GM12892 (cell line): ENCODE measurements around the gene FGA.

Source experiments
- DNase-seq: peaks from one replicate; pipeline ENCODE4 v3.0.0; 2011; ENCODE audit not compliant: insufficient read length
- FAIRE-seq: peaks from 2 replicates; lab custom pipeline; 2011; peaks lifted over from hg19 to GRCh38; lab: Jason Lieb, UNC
- POLR2A ChIP-seq: IDR thresholded peaks from 2 replicates; pipeline ENCODE4 v1.6.1; 2011; ENCODE audit warnings: low read depth, low read length, control low read depth
- POLR2AphosphoS5 ChIP-seq: IDR thresholded peaks from 2 replicates; pipeline ENCODE4 v1.6.1; 2011; ENCODE audit warnings: low read depth, low read length, control low read depth
- TAF1 ChIP-seq: IDR thresholded peaks from 2 replicates; pipeline ENCODE4 v1.6.1; 2011; ENCODE audit warnings: low read depth, mild to moderate bottlenecking, control low read depth, low read length, borderline replicate concordance

Gene FGA

GRCh38 chr4:154585369-154586018 is 5.0 kb downstream of the FGA start:
- DNase-seq = no peak
- FAIRE-seq = no peak
- TF ChIP-seq POLR2AphosphoS5 (no peak), POLR2A (no peak), TAF1 (no peak)

- DNase-seq (no peak), FAIRE-seq (no peak)
- TF ChIP-seq POLR2A (no peak), TAF1 (no peak), POLR2AphosphoS5 (no peak)
Observed at GRCh38 chr4:154584259-154584658, 6.3 kb downstream of the FGA start.

- TF ChIP-seq TAF1 (no peak), POLR2AphosphoS5 (no peak), POLR2A (no peak)
- no peak for DNase-seq
- no peak for FAIRE-seq
Observed at GRCh38 chr4:154583677-154584076, 6.9 kb downstream of the FGA start.

GRCh38 chr4:154583230-154583629 is 7.3 kb downstream of the FGA start:
- TF ChIP-seq POLR2AphosphoS5 = no peak
- no peak for TF ChIP-seq TAF1
- no peak for TF ChIP-seq POLR2A
- FAIRE-seq (no peak), DNase-seq (no peak)

GRCh38 chr4:154582723-154583122 is 7.8 kb downstream of the FGA start:
- DNase-seq (no peak), FAIRE-seq (no peak)
- no peak for TF ChIP-seq POLR2A
- TF ChIP-seq POLR2AphosphoS5 = no peak
- TF ChIP-seq TAF1 = no peak

- TF ChIP-seq TAF1 = no peak
- TF ChIP-seq POLR2A = no peak
- no peak for TF ChIP-seq POLR2AphosphoS5
- no peak for DNase-seq
- no peak for FAIRE-seq
Observed at GRCh38 chr4:154579927-154580326, 10.6 kb downstream of the FGA start.

- DNase-seq = no peak
- FAIRE-seq = no peak
- TF ChIP-seq POLR2A = no peak
- TF ChIP-seq TAF1 = no peak
- TF ChIP-seq POLR2AphosphoS5 = no peak
Observed at GRCh38 chr4:154578919-154579318, 11.6 kb downstream of the FGA start.

- FAIRE-seq (no peak), DNase-seq (no peak)
- no peak for TF ChIP-seq POLR2A
- no peak for TF ChIP-seq TAF1
- TF ChIP-seq POLR2AphosphoS5 = no peak
Observed at GRCh38 chr4:154577324-154577723, 13.2 kb downstream of the FGA start.

GRCh38 chr4:154574311-154574710 is 16.2 kb downstream of the FGA start:
- DNase-seq = no peak
- TF ChIP-seq POLR2A = no peak
- no peak for TF ChIP-seq POLR2AphosphoS5
- TF ChIP-seq TAF1 = no peak
- FAIRE-seq = no peak

- TF ChIP-seq POLR2A (no peak), POLR2AphosphoS5 (no peak), TAF1 (no peak)
- DNase-seq = no peak
- no peak for FAIRE-seq
Observed at GRCh38 chr4:154573190-154573870, 17.2 kb downstream of the FGA start.

GRCh38 chr4:154569584-154569983 is 21.0 kb downstream of the FGA start:
- DNase-seq (no peak), FAIRE-seq (no peak)
- TF ChIP-seq POLR2AphosphoS5 (no peak), POLR2A (no peak), TAF1 (no peak)

- no peak for TF ChIP-seq POLR2A
- no peak for FAIRE-seq
- no peak for DNase-seq
Observed at GRCh38 chr4:154569028-154569427, 21.5 kb downstream of the FGA start.

GRCh38 chr4:154566639-154567204 is 23.8 kb downstream of the FGA start:
- TF ChIP-seq POLR2AphosphoS5 (no peak), TAF1 (no peak), POLR2A (no peak)
- DNase-seq = no peak
- FAIRE-seq = no peak
